Muscle of back (tissue), 10 donors: Measurements from ENCODE around the gene LARP1B. TPM values are rescaled to one million over a fixed set of nuclear protein-coding genes. Genes with fewer than 3 reads are reported as not detected.

Source experiments
- polyA plus RNA-seq, 10 donors: library from polyadenylated mRNA; unstranded; fragments of 120-200 nt; gene quantifications; one replicate each; pipeline ENCODE4 v1.2.1, GENCODE V29; 2013; ENCODE audit not compliant: insufficient read length in 10 of 10

Gene LARP1B
- polyA plus RNA-seq, 10 donors = 17.7 to 31.3 (median 22.2) TPM

Other genes starting within 250 kb of the LARP1B start
- 10 to 100 TPM in 7 of 10 donors, 1 to 10 TPM in 3; 7.3 to 16.6 (median 11.1) TPM for gene PLK4, start 180.4 kb upstream of the LARP1B start, polyA plus RNA-seq
- 10 to 100 TPM; 13.8 to 25.8 (median 18.0) TPM for gene MFSD8, start 96.1 kb upstream of the LARP1B start, polyA plus RNA-seq
- gene ABHD18, start 95.9 kb upstream of the LARP1B start, polyA plus RNA-seq = 10 to 100 TPM; 12.0 to 26.3 (median 16.9) TPM
- gene PGRMC2, start 226.5 kb downstream of the LARP1B start, polyA plus RNA-seq = 10 to 100 TPM; 64.2 to 88.5 (median 76.9) TPM